NOMO-1 (cell line): ENCODE data around the gene FGF12.

ENCODE experiments used
- DNase-seq, 2 experiments: peaks; one replicate each; lab custom pipeline; 2025; ENCODE audit not compliant: unreplicated experiment in 2 of 2; lab: John Stamatoyannopoulos, UW

Gene FGF12

GRCh38 chr3:192277477-192277876, 449.9 kb downstream of the FGF12 start:
- DNase-seq: no peak

GRCh38 chr3:192275741-192276355, 451.5 kb downstream of the FGF12 start:
- no peak for DNase-seq

DNA sequence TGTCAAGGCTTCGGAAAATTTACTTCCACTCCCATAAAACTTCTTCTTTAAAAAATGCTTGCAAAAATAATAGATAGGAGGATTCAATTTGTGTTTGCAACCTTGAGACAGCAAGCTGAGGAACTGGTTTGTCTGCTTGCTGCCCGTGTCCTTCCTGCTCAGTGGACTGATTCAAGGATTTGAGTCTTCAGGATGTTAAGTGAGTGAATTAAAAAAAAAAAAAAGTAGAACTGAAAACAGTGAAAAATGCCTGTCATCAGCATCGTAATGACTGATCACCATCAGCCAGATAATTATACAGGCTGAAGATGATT, 453.7 kb downstream of the FGF12 start:
- DNase-seq: no peak

DNA sequence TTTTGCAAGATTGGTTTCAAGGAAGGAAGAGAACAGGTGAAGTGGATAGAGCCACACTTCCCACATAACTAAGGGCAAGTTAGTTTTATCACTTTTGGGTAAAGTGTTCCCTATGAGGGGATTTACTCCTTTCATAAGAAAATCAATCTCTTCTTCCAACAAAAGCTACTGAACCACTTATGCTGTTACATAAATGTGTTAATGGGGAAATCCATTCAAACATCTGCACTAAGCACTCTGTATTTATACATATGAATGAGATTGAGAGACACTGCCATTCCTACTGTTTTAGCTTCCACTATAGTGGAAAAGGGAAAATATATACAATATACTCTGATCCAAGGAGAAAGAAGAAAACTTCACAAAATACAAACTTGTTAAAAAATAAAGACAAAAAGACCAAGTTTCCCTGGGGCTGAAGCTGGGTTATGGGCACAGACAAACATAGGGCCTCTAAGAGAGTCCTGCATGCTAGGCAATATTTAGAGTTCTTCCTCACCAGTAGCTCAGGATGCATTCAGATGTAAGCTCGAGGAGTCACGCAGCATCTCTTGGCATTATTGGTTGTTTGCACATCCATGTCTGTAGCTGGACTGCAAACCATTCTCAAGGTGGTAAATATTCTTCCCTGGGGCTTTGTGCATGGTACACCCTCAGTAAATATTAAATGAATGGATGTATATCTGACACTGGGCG, 454.2 kb downstream of the FGF12 start:
- DNase-seq: no peak

- DNase-seq: no peak
Measured at GRCh38 chr3:192262001-192262400, 465.3 kb downstream of the FGF12 start.

- no peak for DNase-seq
Measured at GRCh38 chr3:192261135-192261534, 466.2 kb downstream of the FGF12 start.

- DNase-seq: no peak
Measured at GRCh38 chr3:192260116-192261010, 467.0 kb downstream of the FGF12 start.

DNA sequence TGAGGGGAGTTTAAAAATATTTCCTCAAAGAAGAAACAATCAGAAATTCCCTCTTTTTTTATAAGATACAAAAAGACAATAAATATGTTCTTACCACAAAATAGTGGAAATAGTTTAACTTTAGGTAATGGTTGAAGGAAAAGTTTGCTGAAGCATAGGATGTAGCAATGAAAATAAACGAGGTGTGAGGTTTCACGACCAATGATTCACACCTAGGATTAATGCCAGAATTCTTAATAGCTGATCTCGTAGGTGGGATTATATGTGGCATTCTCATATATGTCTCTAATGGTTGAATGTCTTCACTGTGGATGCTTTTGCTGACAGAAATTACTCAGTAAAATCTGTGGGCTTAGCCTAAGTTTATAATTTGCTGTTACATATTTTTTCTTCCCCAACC, 467.7 kb downstream of the FGF12 start:
- no peak for DNase-seq

DNA sequence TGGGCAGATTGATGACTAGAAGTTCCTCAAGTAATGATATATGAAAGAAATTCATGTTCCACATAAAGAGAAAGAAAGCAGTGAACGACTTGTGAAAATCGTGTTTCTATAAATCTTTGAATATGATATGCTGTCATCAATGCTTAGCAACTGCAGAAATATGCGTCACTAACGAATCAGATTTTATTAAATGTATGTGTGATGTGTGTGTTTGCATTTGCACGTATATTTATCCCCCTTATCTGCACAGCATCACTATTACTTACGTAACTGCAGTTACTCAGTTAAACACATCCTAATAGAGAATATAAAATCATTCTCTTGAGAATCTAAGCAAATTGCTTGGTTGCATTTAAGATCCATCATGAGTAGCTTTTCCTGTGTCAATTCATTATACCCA, 468.6 kb downstream of the FGF12 start:
- DNase-seq: no peak

DNA sequence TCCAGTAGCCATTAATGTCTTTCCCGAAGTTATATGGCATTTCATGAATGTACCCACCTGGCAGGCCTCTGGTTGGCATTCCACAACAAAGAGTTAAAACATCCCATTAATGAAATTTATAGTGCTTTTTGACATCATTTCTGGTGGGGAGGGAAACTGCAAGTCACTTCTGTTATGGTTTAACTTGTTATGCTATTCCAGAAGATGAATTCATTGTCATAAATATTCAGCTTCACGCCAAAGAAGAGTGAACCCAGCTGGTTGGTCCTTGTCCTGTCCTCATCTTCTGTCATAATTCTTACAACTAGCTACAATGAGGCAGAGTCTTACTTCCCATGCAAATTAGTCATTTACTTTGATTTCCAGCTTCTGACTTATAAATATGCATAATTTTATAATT, 471.5 kb downstream of the FGF12 start:
- no peak for DNase-seq

DNA sequence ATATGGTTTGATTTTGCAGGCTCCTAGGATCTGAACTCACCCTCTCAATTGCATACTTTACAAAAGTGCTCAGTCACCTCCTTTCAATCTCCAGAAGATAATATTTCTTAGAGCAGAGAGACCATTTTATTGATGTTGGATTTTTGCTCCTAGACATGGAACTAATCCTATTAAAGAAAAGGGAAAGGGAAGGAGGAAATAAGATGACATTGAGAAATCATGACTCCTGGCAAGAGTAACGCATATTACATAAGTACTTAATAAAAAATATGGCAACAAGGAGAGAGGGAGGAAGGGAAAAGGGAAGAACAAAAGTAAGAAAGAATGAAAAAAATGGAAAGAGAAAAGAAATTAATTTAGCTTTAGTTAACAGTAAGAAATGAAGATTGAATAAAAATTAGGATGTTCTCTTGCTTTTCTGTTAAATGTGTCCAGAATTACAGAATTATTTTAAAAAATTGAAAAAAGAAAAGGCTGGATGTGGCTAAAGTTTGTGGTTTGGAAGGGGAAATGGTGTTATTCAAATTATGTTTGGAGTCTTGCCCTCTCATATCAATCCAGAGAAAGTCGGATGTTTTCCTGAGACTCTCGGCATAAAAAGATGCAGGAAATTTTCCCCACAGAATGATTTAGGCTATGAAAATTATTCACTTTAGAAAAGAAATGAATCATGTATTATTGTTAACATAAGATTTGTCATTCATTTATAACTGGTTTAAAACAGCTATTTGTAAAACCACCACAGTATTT, 474.0 kb downstream of the FGF12 start:
- DNase-seq: no peak

- DNase-seq: no peak
Measured at GRCh38 chr3:192249516-192249915, 477.8 kb downstream of the FGF12 start.

- no peak for DNase-seq
Measured at GRCh38 chr3:192246847-192247559, 480.3 kb downstream of the FGF12 start.

DNA sequence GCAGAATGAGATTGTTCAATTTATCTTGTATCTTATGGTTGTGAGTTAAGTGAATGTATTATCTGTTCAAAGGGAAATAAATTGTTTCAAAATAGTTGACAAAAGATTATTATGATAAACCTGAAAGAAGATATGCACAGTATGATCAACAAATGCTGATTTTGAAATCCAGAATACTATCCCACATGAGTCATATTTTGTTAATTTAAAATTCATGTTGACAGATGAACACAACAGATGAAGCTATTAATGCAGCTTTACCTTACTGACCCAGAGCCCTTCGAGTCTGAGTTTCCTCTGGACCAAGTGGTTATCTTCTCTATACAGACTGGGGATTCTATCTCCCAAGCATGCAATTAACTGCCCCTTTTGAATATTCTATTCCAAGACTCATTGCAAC, 482.8 kb downstream of the FGF12 start:
- DNase-seq: no peak

DNA sequence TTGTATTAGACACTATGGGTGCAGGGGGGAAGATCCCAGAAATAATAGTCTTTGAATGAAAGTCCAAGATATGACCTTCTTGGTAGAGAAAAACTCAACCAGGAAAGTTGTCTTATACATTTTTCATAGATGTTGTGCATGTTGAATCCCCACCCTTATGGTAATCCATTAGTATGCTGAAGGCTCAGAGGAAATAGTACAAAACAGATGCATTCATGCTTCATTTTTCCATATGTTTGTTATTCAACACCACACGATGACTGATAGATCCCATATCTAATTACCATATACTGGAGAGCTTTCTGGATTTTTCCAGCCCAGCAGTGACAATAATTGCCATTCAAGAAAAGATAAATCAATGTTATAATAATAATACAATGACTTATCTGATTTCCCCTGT, 487.4 kb downstream of the FGF12 start:
- DNase-seq: no peak

GRCh38 chr3:192237992-192238608, 489.2 kb downstream of the FGF12 start:
- no peak for DNase-seq

- no peak for DNase-seq
Measured at GRCh38 chr3:192229866-192230265, 497.5 kb downstream of the FGF12 start.

DNA sequence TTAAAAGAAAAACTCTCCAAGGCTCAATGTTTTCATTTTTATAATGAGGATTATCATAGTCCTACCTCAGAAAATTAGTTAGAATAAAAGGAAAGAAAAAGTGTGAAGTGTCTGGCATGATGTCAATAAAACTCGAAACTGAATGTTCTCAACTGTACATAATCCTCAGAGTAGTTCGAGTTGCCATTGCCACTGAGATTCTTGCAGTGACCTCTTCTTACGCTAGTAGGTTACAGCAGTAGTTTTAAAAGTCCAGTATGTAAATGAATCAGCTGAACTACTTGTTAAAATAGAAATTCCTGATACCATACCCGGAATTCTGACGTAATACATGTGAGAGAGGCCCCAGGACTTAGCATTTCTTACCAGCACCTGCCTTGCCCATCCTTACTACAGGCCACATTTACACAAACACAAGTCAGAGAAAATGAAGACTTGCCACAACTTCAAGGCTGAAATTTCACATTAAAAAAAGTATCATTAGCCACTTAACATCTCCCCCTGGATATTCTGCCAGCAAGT, 502.6 kb downstream of the FGF12 start:
- no peak for DNase-seq

DNA sequence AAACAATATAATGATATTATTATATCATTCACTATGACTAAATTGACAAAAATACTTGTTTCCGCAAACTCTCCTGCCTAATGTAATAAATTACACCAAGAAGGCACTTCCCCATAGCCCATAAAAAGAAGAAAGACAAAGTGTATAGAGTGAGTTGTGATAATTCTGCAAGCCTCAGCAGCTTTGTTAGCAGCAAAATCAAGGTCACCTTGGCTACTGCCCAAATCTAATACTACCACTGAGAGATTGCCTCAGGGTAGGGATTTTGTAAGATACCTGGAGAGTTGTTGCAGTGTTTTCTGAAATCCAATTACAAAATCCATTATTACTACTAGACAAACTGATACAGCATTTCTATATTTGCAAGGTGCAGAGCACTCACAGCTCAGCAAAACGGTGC, 503.5 kb downstream of the FGF12 start:
- no peak for DNase-seq

DNA sequence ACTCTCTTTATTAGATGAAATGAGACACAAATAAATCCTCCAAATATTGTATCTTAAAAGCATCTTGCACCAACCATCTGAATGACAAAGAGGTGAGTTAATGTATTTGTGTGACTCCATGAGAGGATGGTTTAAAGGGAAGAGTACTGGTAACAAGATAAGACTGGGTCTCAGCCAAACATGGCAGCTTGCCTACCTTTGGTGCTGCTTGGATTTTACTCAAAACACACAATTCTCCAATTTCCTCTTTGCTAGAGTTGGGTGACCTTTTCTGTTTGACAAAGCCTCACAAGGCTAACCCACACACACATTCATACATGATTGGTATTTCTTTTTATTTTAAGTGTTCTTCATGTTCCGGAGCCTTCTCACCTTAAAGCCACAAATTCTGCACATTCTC, 506.4 kb downstream of the FGF12 start:
- no peak for DNase-seq
